Motor neuron (in vitro differentiated cells): ENCODE data around the gene PHLDB2. TPM values are rescaled to one million over a fixed set of nuclear protein-coding genes. Genes with fewer than 3 reads are reported as not detected.

Experiments
- ATAC-seq, 8 experiments: fragments of 200-7000 bp; cut with Tn5 transposase; replicated peaks in 6 of 8; 2 replicates each; pipeline ENCODE4 v1.8.0; 2021; ENCODE audit warnings: mild to moderate bottlenecking in 8 of 8, moderate library complexity in 8 of 8
- H3K27ac ChIP-seq, 2 donors: fragments of 250-450 bp; sonication (Bioruptor Pico); 2 replicates each; pipeline ENCODE4 v1.9.0; 2021; ENCODE audit warnings: antibody characterized with exemption in 2 of 2, mild to moderate bottlenecking in 2 of 2, moderate library complexity in 1 of 2
- H3K4me1 ChIP-seq, 2 donors: fragments of 250-450 bp; sonication (Bioruptor Pico); replicated peaks in 1 of 2; 2 replicates each; pipeline ENCODE4 v1.6.1; 2021; ENCODE audit warnings: antibody characterized with exemption in 2 of 2, mild to moderate bottlenecking in 2 of 2, moderate library complexity in 1 of 2
- H3K4me3 ChIP-seq, 5 donors: fragments of 250-450 bp; sonication (Bioruptor Pico); 2 replicates each; pipeline ENCODE4 v1.9.0; 2021; ENCODE audit warnings: antibody characterized with exemption in 5 of 5, mild to moderate bottlenecking in 5 of 5, moderate library complexity in 4 of 5
- WGBS, 10 experiments: fragments of 450-650 bp; shearing (Covaris generic); methylation state at CpG; one replicate each; pipeline ENCODE4 v1.0.0; 2022; 5-methylcytosine and 5-hydroxymethylcytosine counted together
- in situ Hi-C, 9 experiments: fragments of 400-800 bp; cut with MboI; loops; one replicate each; pipeline ENCODE4 v1.15.0; 2021; ENCODE audit warnings: low sequenced_read_pairs in 9 of 9, low pct_unique_long_range_greater_than_20kb in 2 of 9; ENCODE audit not compliant: unreplicated experiment in 9 of 9
- total RNA-seq, 8 experiments: library from RNA; unstranded; fragments of 300-600 nt; gene quantifications; 2 replicates each; pipeline versions ENCODE4 v1.2.3 to v1.2.4, GENCODE V29; 2022

The PHLDB2 gene
- total RNA-seq, 8 experiments from 2014 or later = 2.1 to 37.1 (median 4.3) TPM

DNA sequence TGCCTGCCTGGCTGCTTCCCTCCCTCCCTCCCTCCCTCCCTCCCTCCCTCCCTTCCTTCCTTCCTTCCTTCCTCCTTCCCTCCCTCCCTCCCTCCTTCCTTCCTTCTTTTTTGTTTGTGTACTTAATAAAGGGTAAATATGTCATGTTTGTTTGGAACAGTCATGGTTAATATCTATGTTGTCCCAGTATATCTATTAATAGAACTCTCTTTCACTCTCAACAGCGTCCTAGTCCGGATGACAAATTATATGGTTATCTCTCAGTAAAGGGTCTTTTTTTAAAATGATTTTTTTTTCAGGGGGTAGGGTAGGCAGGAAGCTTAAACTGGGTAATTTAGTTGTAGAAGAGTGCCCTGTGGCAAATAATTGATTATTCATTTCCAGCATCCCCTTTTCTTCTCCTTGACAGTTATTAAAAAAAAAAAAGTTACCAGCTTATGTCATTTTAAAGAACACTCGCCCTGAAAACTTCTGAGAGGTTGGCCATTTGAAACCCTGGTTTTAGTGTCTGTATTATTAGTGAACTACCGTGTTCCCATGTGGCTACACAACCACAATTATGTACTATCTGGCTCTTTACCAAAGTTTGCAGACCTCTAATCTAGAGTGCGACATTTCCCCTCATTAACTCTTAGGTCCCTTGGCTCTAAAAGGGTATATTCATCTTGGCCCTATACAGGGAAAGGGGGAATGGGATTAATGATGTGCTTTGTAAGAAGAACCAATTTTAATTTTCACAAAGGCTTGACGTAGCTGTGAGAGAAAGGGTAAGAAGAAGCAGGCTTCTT lies 153.3 kb downstream of the PHLDB2 start:
- Histone ChIP-seq H3K27ac (no peak overlapping the region), H3K4me3 (no peak overlapping the region), H3K4me1 (peaks cover 13 to 24% of the 10 kb centered on the region in 2 donors)
- 25 to 100% (median 89%) methylated on average over 1 to 6 of the region's 6 CpGs; no CpG with 5 or more reads in 1 of the 10 experiments for WGBS, 10 experiments
- in situ Hi-C loops = no loop called here
- ATAC-seq = no peak

DNA sequence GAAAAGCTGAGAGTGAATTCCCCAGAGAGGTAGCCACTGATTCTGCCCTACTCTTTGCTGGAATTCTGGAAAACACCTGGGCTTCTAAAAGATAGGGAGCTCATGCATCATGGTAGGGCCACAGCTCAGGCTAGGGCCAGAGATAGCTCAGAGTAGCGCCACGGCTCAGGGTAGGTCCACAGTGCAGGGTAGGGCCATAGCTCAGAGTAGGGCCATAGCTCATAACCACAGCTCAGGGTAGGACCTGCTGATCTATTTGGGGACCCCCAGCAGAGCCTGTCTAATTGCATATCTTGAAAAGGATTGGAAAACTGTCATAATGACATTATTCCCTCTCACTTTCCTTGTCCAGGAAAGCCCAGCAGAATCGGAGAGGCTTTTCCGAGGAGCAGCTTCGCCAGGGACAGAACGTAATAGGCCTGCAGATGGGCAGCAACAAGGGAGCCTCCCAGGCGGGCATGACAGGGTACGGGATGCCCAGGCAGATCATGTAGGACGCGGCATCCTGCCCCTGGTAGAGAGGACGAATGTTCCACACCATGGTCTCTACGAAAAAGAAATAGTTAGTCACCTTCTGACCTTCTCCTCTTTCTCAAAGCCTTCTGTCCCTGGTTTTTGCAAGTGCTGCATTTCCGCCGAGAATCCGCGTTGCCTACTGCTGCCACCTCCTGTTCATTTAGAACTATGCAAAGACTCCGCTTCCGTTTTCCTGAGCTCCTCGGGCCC lies 154.2 kb downstream of the PHLDB2 start:
- Histone ChIP-seq H3K4me3 (no peak overlapping the region), H3K27ac (no peak overlapping the region), H3K4me1 (peaks cover 13 to 24% of the 10 kb centered on the region in 2 donors)
- peak; percentile 71 to 93 (median 80) for ATAC-seq
- 5 to 61% (median 18%) methylated on average over 3 to 16 of the region's 19 CpGs; no CpG with 5 or more reads in 2 of the 10 experiments for WGBS, 10 experiments
- in situ Hi-C loops = no loop called here

DNA sequence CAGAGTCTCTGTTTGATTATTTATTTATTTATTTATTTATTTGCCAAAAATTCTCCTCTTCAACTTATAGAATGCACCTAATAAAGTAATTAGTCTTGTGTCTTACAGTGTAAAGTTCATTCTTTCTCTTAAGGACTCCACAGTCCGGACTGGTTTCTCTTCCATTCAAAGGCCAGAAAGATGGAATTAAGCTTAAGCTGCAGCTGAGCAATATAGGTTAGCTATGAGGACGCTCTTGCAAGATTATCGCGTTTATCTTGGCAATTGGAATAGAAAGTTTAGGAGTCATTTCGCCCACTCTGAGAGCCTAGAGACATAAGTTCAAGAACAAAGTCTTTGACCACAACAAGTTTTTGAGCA lies 154.7 kb downstream of the PHLDB2 start:
- no peak overlapping the region for H3K27ac ChIP-seq
- peaks cover 13 to 24% of the 10 kb centered on the region in 2 donors for H3K4me1 ChIP-seq
- 49 to 100% (median 76%) methylated on average over 1 to 5 of the region's 5 CpGs; no CpG with 5 or more reads in 2 of the 10 experiments for WGBS, 10 experiments
- in situ Hi-C loops = no loop called here
- peak in 2 of 8 experiments; percentile 15 to 29 for ATAC-seq
- H3K4me3 ChIP-seq = no peak overlapping the region

DNA sequence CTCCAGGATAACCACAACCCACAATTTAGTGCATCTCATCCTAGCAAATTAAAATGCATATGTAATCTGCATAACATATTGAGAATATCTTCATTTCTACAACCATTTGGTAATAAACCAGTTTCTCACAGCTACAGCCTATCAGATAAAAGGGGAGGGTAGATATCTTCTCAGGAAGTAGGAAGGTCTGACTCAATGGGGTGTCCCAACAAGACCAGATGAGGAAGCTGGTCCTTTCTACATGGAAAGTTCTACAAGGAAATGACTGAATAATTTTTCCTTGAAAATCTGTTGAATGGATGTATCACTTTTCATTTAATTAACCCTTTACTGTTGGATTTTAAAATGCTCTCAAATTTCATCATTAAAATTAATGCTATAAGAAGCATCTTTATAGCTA lies 158.0 kb downstream of the PHLDB2 start:
- Histone ChIP-seq H3K4me3 (no peak overlapping the region), H3K4me1 (peaks cover 9 to 14% of the 10 kb centered on the region in 2 donors), H3K27ac (no peak overlapping the region)
- in situ Hi-C loops = no loop called here
- ATAC-seq = no peak

DNA sequence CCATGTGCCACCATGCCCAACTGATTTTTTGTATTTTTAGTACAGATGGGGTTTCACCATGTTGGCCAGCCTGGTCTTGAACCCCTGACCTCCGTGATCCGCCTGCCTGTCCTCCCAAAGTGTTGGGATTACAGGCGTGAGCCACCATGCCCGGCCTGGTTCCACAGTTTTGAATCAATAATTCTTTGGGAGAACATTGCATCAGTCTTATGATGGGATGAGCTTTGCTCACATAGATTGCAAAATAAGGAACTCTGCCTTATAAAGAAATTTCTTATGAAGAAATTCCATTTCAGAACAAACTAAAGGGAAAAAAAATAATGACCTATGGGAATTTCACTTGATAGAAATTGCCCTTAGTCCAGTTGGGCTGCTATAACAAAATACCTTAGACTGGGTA lies 159.6 kb downstream of the PHLDB2 start:
- WGBS, 10 experiments = 93 to 100% (median 100%) methylated on average over 1 to 4 of the region's 4 CpGs; no CpG with 5 or more reads in 5 of the 10 experiments
- H3K27ac ChIP-seq = no peak overlapping the region
- H3K4me3 ChIP-seq = no peak overlapping the region
- no peak for ATAC-seq
- in situ Hi-C loops = no loop called here
- peaks cover 5 to 14% of the 10 kb centered on the region in 2 donors for H3K4me1 ChIP-seq

DNA sequence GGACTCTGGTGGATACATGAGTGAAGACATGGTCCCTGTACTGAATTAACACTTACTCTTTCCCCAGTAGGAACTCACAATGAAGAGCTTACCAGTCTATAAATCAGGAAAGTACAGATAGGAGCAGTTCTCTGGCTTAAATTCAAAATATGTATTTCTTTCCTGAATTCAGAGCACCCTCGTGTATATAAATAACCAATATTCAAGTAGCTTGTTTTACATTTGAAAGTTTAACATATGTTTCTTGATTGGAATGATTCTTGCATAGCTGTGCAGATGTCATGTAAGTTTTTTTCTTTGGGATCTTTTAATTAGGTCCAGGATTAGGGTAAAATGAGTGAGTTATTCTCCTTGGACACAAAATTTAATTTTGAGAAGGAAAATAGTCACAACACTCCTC lies 160.7 kb downstream of the PHLDB2 start:
- H3K27ac ChIP-seq = no peak overlapping the region
- H3K4me1 ChIP-seq = peaks cover 5 to 14% of the 10 kb centered on the region in 2 donors
- ATAC-seq = peak in 3 of 8 experiments; percentile 48 to 90 (median 50)
- WGBS, 10 experiments = 0 to 100% (median 67%) methylated on average over 1 of the region's 1 CpG; no CpG with 5 or more reads in 1 of the 10 experiments
- in situ Hi-C loops = no loop called here
- no peak overlapping the region for H3K4me3 ChIP-seq

DNA sequence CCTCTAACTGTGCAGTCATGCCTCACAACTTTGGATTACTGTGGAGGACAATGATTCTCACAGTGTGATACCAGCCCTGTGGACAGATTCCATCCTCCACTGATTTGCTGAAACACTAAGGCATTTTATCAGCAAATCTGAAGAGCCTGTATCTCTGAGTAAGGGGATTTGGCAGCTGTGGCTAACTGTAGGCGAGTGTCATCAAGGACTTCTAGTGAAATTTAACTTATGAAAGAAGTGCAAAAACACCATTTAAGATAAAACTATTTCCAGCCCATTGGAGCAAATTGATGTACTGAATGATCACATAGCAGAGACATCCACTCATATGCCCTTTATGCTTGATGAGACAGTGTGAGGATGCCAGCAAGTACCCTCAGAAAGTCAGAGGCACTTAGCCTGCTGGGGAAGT lies 161.6 kb downstream of the PHLDB2 start:
- H3K4me1 ChIP-seq = peaks cover 5 to 19% of the 10 kb centered on the region in 2 donors
- no peak overlapping the region for H3K4me3 ChIP-seq
- WGBS, 10 experiments = 88 to 100% (median 100%) methylated on average over 1 of the region's 1 CpG; no CpG with 5 or more reads in 5 of the 10 experiments
- peak in 1 of 8 experiments; percentile 61 for ATAC-seq
- no peak overlapping the region for H3K27ac ChIP-seq
- in situ Hi-C loops = no loop called here

Other genes starting within 250 kb of the PHLDB2 start
- gene PLCXD2, start 184.6 kb upstream of the PHLDB2 start, total RNA-seq = 10 to 100 TPM in 3 of 8 experiments, 1 to 10 TPM in 2, under 1 TPM in 3; 0.51 to 16.0 (median 7.6) TPM
- gene ABHD10, start 119.8 kb downstream of the PHLDB2 start, total RNA-seq = 10 to 100 TPM; 29.6 to 56.2 (median 39.8) TPM
- 100 to 1,000 TPM in 5 of 8 experiments, under 1 TPM in 1, not detected in 2; 0.67 to 422 (median 194) TPM for gene TAGLN3, start 139.7 kb downstream of the PHLDB2 start, total RNA-seq
- gene TMPRSS7, start 175.5 kb downstream of the PHLDB2 start, total RNA-seq = 1 to 10 TPM in 1 of 8 experiments, under 1 TPM in 2, not detected in 5; 0.17 to 2.1 (median 0.20) TPM
- gene C3orf52, start 227.1 kb downstream of the PHLDB2 start, total RNA-seq = 1 to 10 TPM in 3 of 8 experiments, under 1 TPM in 5; 0.11 to 4.4 (median 0.45) TPM